Mammary epithelial cell (primary cell): ENCODE measurements around the gene PDZD4.

Source experiments
- EZH2 ChIP-seq: IDR thresholded peaks from 2 replicates; pipeline ENCODE4 v1.6.1; 2012; ENCODE audit warnings: low read length, inconsistent platforms, borderline replicate concordance
- TF ChIP-seq, protein P1 (sequence below), 2 donors: IDR thresholded peaks in 1 of 2; conservative IDR thresholded peaks in 1 of 2; 2 replicates each; pipeline ENCODE4 v1.5.1; 2011 to 2012; ENCODE audit warnings: inconsistent platforms in 2 of 2, low read length in 2 of 2, mild to moderate bottlenecking in 2 of 2, control low read depth in 1 of 2, low read depth in 1 of 2; ENCODE audit not compliant: insufficient read depth in 1 of 2; ENCODE audit errors: extremely low read depth in 1 of 2

DNA sequence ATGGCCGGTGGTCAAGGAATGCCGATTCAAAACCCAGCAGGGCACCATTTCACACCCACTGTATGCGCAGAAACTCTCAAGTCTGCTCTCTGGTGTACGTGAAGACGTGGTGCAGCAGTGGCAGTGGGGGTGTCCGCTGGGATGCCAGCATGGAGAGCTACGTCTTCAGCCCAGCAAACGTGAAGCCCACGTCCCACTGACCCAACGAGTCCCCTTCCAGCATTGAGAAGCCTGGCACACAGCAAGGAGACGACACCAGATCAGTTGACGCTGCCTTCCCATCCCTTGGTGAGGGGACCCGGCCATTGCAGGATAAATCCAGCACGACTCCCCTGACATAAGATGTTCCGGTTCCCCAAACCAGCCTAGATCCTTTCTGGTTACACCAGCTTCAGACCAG lies 68.5 kb downstream of the PDZD4 start:
- TF ChIP-seq, protein P1, sequence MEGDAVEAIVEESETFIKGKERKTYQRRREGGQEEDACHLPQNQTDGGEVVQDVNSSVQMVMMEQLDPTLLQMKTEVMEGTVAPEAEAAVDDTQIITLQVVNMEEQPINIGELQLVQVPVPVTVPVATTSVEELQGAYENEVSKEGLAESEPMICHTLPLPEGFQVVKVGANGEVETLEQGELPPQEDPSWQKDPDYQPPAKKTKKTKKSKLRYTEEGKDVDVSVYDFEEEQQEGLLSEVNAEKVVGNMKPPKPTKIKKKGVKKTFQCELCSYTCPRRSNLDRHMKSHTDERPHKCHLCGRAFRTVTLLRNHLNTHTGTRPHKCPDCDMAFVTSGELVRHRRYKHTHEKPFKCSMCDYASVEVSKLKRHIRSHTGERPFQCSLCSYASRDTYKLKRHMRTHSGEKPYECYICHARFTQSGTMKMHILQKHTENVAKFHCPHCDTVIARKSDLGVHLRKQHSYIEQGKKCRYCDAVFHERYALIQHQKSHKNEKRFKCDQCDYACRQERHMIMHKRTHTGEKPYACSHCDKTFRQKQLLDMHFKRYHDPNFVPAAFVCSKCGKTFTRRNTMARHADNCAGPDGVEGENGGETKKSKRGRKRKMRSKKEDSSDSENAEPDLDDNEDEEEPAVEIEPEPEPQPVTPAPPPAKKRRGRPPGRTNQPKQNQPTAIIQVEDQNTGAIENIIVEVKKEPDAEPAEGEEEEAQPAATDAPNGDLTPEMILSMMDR (conservative IDR thresholded peaks at IDR 0.05 in 1 of 2, IDR thresholded peaks at IDR 0.05 in 1 of 2; ENCODE audit: extremely low read depth in 1 of 2, insufficient read depth in 1 of 2, low read depth in 1 of 2, low read length in 2 of 2), result no peak
- TF ChIP-seq EZH2, result no peak
